Upper lobe of left lung (tissue), 6 donors: ENCODE results near the gene FRMPD2. TPM values are rescaled to one million over a fixed set of nuclear protein-coding genes. Genes with fewer than 3 reads are reported as not detected.

ENCODE experiments used
- ATAC-seq, 2 donors: fragments of 200-7000 bp; cut with Tn5 transposase; one replicate each; pipeline ENCODE4 v1.9.1; 2022; ENCODE audit warnings: mild to moderate bottlenecking in 2 of 2, moderate library complexity in 2 of 2; ENCODE audit not compliant: low FRiP score in 2 of 2
- DNase-seq, 2 donors: peaks; one replicate each; pipeline ENCODE4 v3.0.0-alpha.2; 2019 to 2020
- H3K27ac ChIP-seq, 4 donors: fragments of 200-600 bp; sonication (generic); one replicate each; pipeline ENCODE4 v1.5.1; 2016 to 2019
- H3K27me3 ChIP-seq, 4 donors: fragments of 200-600 bp; sonication (generic); one replicate each; pipeline ENCODE4 v1.5.1; 2017 to 2019
- H3K36me3 ChIP-seq, 4 donors: fragments of 200-600 bp; sonication (generic); one replicate each; pipeline ENCODE4 v1.5.1; 2016 to 2019
- H3K4me1 ChIP-seq, 4 donors: fragments of 200-600 bp; sonication (generic); one replicate each; pipeline ENCODE4 v1.5.1; 2018 to 2019
- H3K4me3 ChIP-seq, 4 donors: fragments of 200-600 bp; sonication (generic); one replicate each; pipeline ENCODE4 v1.5.1; 2017 to 2019; ENCODE audit warnings: mild to moderate bottlenecking in 2 of 4, moderate library complexity in 1 of 4
- H3K9me3 ChIP-seq, 4 donors: fragments of 200-600 bp; sonication (generic); one replicate each; pipeline ENCODE4 v1.5.1; 2018 to 2019
- CTCF ChIP-seq, 6 experiments: fragments of 450-650 bp in 4 of 6; fragments of 200-600 bp in 2 of 6; sonication (generic) in 2 of 6; IDR thresholded peaks; one replicate each; pipeline ENCODE4 v1.5.1; 2016 to 2019; ENCODE audit warnings: antibody characterized with exemption in 6 of 6
- EP300 ChIP-seq, 4 donors: sonication (generic); formaldehyde crosslinking; IDR thresholded peaks; one replicate each; pipeline ENCODE4 v1.5.1; 2017; ENCODE audit warnings: antibody characterized with exemption in 4 of 4, control low read depth in 2 of 4
- POLR2A ChIP-seq, 4 donors: fragments of 450-650 bp; IDR thresholded peaks; one replicate each; pipeline ENCODE4 v1.5.1; 2016 to 2017; ENCODE audit warnings: antibody characterized with exemption in 4 of 4, mild to moderate bottlenecking in 2 of 4
- POLR2AphosphoS5 ChIP-seq, 2 donors: sonication (generic); formaldehyde crosslinking; IDR thresholded peaks; one replicate each; pipeline ENCODE4 v1.5.1; 2017; ENCODE audit warnings: antibody characterized with exemption in 2 of 2
- WGBS, 2 donors: methylation state at CpG; one replicate each; pipeline ENCODE4 v1.1.5; 2017 to 2018; 5-methylcytosine and 5-hydroxymethylcytosine counted together
- total RNA-seq, 6 donors: library from RNA; depleted of rRNA in 4 of 6; stranded (reverse); fragments of >200 nt in 4 of 6; gene quantifications; one replicate each; pipeline versions ENCODE4 v1.1.0 to v1.2.1, GENCODE V29; 2016 to 2021
- donor health status: DM: no; HTN: no; CAD: no; lungs with moderate emphysema.
- donor health status: DM: no; HTN: yes; CAD: no; lungs with severe emphysema.

FRMPD2 gene
- total RNA-seq, 6 donors from 2014 or later, result 0.23 to 38.6 (median 5.6) TPM

GRCh38 chr10:48211777-48212176, 62.7 kb downstream of the FRMPD2 start:
- H3K27ac ChIP-seq, result no peak overlapping the region
- no peaks in the 10 kb centered on the region for H3K36me3 ChIP-seq
- no peak for ATAC-seq
- TF ChIP-seq POLR2A (IDR thresholded peaks at IDR 0.05), result no peak
- no peak for TF ChIP-seq CTCF (IDR thresholded peaks at IDR 0.05)
- H3K9me3 ChIP-seq, result no peaks in the 10 kb centered on the region
- H3K4me3 ChIP-seq, result no peak overlapping the region
- no peak for DNase-seq
- WGBS, 2 donors, result 89 to 90% methylated on average over 7 of the region's 7 CpGs
- H3K4me1 ChIP-seq, result no peaks in the 10 kb centered on the region
- H3K27me3 ChIP-seq, result no peaks in the 10 kb centered on the region

GRCh38 chr10:48210966-48211365, 63.5 kb downstream of the FRMPD2 start:
- Histone ChIP-seq H3K27me3 (no peaks in the 10 kb centered on the region), H3K9me3 (no peaks in the 10 kb centered on the region), H3K4me1 (no peaks in the 10 kb centered on the region), H3K36me3 (no peaks in the 10 kb centered on the region), H3K27ac (no peak overlapping the region), H3K4me3 (no peak overlapping the region)
- 86 to 92% methylated on average over 5 of the region's 5 CpGs for WGBS, 2 donors
- DNase-seq, result no peak
- TF ChIP-seq EP300 (IDR thresholded peaks at IDR 0.05), result no peak
- no peak for TF ChIP-seq CTCF (IDR thresholded peaks at IDR 0.05)
- no peak for TF ChIP-seq POLR2AphosphoS5 (IDR thresholded peaks at IDR 0.05)
- TF ChIP-seq POLR2A (IDR thresholded peaks at IDR 0.05), result no peak
- no peak for ATAC-seq

GRCh38 chr10:48210391-48210790, 64.1 kb downstream of the FRMPD2 start:
- TF ChIP-seq POLR2A (IDR thresholded peaks at IDR 0.05) (no peak), POLR2AphosphoS5 (IDR thresholded peaks at IDR 0.05) (no peak), CTCF (IDR thresholded peaks at IDR 0.05) (no peak), EP300 (IDR thresholded peaks at IDR 0.05) (no peak)
- Histone ChIP-seq H3K4me1 (no peaks in the 10 kb centered on the region), H3K4me3 (no peak overlapping the region), H3K27ac (no peak overlapping the region), H3K9me3 (no peaks in the 10 kb centered on the region), H3K36me3 (no peaks in the 10 kb centered on the region), H3K27me3 (no peaks in the 10 kb centered on the region)
- DNase-seq (no peak), ATAC-seq (no peak)
- 85 to 91% methylated on average over 6 to 9 of the region's 9 CpGs for WGBS, 2 donors

- H3K9me3 ChIP-seq, result no peaks in the 10 kb centered on the region
- TF ChIP-seq POLR2A (IDR thresholded peaks at IDR 0.05), result no peak
- H3K27me3 ChIP-seq, result no peaks in the 10 kb centered on the region
- no peak for DNase-seq
- H3K27ac ChIP-seq, result no peak overlapping the region
- H3K4me3 ChIP-seq, result no peak overlapping the region
- H3K4me1 ChIP-seq, result no peaks in the 10 kb centered on the region
- WGBS, 2 donors, result 73 to 79% methylated on average over 2 of the region's 2 CpGs
- H3K36me3 ChIP-seq, result no peaks in the 10 kb centered on the region
- ATAC-seq, result no peak
These were observed 65.3 kb downstream of the FRMPD2 start for GRCh38 chr10:48209241-48209640.

- TF ChIP-seq EP300 (IDR thresholded peaks at IDR 0.05) (no peak), POLR2AphosphoS5 (IDR thresholded peaks at IDR 0.05) (no peak), POLR2A (IDR thresholded peaks at IDR 0.05) (no peak), CTCF (IDR thresholded peaks at IDR 0.05) (no peak)
- Histone ChIP-seq H3K27me3 (no peaks in the 10 kb centered on the region), H3K4me3 (no peak overlapping the region), H3K4me1 (no peaks in the 10 kb centered on the region), H3K9me3 (no peaks in the 10 kb centered on the region), H3K27ac (no peak overlapping the region), H3K36me3 (no peaks in the 10 kb centered on the region)
- ATAC-seq, result no peak
- 90 to 91% methylated on average over 5 of the region's 5 CpGs for WGBS, 2 donors
- no peak for DNase-seq
These were observed 66.6 kb downstream of the FRMPD2 start for GRCh38 chr10:48207853-48208252.
